Esophagus squamous epithelium (tissue), 4 donors: Measurements from ENCODE around the gene MKS1.

Experiments
- POLR2A ChIP-seq, 4 donors: fragments of 450-650 bp; IDR thresholded peaks; one replicate each; pipeline ENCODE4 v1.6.1; 2017; ENCODE audit warnings: antibody characterized with exemption in 4 of 4, mild to moderate bottlenecking in 4 of 4, moderate library complexity in 3 of 4
- TF ChIP-seq, protein P1 (sequence below), 6 experiments: fragments of 450-650 bp in 4 of 6; fragments of 200-600 bp in 2 of 6; sonication (generic) in 2 of 6; IDR thresholded peaks; one replicate each; pipeline ENCODE4 v1.5.1; 2016 to 2019; ENCODE audit warnings: antibody characterized with exemption in 6 of 6, mild to moderate bottlenecking in 4 of 6, moderate library complexity in 4 of 6

DNA sequence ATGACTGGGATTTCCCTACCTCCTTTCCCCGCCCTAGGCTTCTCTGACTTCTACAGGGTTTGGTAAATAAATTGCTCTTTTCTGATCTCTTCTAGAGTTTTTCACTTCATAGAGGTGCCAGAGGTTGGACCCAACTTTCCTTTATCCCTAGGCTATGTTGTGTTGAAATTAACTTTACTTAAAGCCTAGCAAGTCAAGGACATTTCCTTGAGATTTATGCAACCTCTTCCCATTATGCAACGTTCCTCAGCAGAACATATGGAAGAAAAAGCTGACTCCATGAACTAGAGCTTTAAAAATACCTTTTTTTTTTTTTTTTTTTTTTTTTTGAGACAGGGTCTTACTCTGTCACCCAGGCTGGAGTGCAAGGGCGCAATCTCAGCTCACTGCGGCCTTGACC lies 46.2 kb upstream of the MKS1 start:
- TF ChIP-seq, protein P1, sequence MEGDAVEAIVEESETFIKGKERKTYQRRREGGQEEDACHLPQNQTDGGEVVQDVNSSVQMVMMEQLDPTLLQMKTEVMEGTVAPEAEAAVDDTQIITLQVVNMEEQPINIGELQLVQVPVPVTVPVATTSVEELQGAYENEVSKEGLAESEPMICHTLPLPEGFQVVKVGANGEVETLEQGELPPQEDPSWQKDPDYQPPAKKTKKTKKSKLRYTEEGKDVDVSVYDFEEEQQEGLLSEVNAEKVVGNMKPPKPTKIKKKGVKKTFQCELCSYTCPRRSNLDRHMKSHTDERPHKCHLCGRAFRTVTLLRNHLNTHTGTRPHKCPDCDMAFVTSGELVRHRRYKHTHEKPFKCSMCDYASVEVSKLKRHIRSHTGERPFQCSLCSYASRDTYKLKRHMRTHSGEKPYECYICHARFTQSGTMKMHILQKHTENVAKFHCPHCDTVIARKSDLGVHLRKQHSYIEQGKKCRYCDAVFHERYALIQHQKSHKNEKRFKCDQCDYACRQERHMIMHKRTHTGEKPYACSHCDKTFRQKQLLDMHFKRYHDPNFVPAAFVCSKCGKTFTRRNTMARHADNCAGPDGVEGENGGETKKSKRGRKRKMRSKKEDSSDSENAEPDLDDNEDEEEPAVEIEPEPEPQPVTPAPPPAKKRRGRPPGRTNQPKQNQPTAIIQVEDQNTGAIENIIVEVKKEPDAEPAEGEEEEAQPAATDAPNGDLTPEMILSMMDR (IDR thresholded peaks at IDR 0.05): no peak
- no peak for TF ChIP-seq POLR2A (IDR thresholded peaks at IDR 0.05)
